ENCODE measurements around the gene CLEC6A.
"Not testable (repeated sequence)": the region's sequence is repeated elsewhere in the genome, so short reads cannot be mapped to it uniquely, and the experiment has no call there.

CLEC6A gene

DNA sequence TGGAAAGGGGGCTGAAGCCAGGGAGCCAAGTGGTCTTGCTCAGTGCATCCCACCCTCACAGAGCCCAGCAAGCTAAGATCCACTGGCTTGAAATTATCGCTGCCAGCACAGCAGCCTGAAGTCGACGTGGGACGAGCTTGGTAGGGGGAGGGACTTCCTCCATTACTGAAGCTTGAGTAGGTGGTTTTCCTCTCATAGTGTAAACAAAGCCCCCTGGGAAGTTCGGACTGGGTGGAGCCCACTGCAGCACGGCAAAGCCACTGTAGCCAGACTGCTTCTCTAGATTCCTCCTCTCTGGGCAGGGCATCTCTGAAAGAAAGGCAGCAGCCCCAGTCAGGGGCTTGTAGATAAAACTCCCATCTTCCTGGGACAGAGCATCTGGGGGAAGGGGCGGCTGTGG is 40.3 kb downstream of the CLEC6A start:
- not testable (repeated sequence) for DNase-seq

DNA sequence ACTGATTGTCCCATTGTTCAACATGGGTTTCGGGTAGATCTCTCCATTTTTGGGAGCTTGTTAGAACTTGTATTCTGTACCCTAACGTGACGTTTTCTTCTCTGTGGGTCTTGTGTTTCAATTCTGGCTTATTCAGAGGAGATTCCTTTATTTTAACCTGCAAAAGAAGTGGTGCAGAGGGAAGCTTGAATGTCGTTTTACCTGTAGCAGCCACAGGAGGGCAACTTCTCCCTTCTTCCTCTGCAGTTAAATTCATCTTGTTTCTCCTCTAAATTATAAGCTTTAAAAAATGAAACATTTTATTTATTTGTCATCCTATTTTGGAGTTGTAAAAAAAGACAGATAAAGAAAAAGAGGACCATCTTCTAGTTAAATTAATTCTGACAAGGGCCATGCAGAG is 43.9 kb downstream of the CLEC6A start:
- DNase-seq: no peak

DNA sequence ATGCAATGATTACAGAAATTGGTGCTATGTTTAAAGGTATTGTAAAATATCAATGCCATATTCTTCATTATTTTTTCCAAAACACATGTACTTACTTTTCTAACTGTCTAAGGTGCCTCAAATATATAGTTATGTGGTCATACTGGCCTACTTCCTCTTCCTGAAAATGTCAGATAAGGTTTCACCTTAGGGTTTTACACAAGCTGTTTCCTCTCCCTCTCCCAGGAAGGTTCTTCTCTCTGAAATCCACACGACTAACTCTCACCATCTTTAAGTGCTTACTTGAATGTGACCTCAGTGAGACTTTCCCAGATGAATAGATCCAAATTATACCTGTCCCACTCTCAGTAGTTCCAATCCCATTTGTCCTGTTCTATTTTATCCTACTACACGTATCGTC is 46.0 kb downstream of the CLEC6A start:
- no peak for DNase-seq

DNA sequence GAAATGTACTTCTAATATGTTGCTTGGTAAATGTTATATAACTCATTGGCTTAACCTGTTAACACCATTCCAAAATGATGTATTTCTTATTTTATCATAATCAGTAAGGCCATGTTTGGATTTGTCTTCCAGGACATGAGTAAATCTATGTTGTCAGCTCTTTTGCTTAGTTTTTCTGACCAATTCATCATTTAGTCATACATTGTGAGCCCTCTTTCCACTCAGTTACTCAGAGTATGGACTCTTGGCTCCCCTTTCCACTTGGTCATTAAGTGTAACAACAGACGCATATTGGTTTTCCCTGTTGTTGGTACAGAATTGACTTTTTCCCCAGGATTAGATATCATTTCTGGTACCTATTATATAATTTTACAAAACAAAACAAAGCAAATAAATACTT is 48.6 kb downstream of the CLEC6A start:
- DNase-seq: no peak

DNA sequence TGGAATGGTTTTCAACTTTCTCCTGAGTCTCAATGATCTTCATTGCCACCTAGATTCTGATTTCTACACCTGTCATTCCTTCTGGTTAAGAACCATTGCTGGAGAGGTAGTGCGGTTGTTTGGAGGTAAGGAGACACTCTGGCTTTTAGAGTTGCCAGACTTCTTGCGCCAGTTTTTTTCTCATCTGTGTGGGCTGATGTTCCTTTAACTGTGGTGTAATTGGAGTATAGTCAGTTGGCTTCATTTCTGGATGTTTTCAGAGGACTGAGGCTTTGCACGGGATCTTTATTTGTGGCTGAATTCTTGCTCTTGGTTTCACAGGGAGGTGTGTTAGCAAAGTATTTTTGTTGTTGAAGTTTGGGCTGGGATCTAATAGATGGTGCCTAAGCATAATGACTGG is 51.8 kb downstream of the CLEC6A start:
- DNase-seq: no peak

DNA sequence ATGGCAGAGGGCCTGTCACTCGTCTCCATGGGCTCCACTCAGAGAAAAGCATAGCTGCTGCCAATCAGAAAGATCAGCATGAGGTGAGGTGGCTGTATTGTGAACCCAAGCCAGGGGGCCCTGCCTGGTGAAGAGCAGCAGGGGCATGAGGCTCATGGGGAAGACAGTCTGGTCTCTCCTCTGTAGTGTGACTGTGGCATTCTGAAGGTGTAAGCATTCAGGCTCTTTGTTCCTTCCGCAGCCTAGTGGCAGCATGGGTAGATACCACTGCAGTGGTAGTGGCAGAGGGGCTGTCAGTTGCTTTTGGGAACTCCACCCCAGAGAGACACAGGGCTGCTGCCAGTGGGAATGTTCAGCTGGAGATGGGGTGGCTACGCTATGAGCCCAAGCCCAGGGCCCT is 52.5 kb downstream of the CLEC6A start:
- no peak for DNase-seq

DNA sequence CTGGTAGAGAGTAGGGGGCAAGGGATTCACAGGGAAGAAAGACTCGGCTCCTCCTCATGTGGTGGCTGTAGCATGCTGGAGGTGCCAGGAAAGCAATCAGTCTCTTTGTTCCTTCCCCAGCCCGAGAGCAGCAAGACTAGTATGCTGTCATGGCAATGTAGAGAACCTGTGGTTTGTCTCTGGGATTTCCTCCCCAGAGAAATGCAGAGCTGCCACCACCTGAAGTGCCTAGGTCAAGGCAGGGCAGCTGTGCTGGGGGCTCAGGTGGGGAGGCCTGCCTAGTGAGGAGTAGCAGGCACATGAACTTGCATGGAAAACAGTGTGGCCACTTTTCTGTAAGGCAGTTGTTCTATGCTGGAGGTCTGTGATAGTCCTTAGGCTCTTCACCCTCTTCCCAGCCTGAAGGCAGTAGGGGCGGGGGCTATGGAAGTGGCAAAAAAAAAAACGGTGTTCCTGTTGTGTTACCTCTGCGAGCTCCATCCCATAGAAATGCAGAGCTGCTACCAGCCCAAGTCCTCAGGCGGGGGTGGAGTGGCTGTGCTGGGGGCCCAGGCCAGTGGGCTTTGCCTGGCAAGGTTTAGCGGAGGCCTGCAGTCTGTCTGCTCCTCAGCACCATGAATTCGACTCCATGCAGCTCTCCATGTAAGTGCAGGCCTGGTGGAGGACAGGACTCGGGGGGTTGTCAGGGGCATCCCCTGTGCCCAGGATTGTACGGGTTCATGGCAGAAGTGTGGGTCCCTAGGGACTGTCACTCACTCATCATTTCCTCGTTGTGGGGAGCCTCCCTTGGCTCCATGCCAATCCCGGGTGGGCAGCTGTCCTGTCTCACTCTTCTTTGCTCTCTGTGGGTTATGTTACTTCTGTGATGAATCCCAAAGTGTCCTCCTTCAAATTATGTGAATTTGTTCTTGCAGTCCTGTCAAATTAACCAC is 53.4 kb downstream of the CLEC6A start:
- no peak for DNase-seq

DNA sequence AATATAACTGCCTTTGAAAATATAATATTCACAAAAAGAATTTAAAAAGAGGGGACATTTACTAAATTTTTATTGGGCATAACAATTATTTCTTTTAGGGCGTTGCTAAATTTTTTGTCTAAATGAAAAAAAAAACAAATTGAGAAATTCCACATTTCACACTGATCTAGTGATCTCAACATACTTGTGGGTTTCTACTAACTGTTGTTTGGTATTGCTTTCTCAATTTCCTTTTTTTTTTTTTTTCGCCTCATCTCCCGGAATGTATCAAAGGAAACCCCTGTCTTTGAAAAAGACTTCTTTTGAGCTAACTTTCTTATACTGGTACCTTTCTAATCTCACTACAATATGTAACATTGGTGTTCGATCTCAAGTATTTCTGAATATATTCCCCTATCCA is 57.5 kb downstream of the CLEC6A start, which contains the start of gene CLEC4D:
CLEC4D (plus strand) TSS at position 248 of the 400 bp plus-strand sequence. CDS start 230 bp downstream, outside the sequence.
- DNase-seq: no peak

DNA sequence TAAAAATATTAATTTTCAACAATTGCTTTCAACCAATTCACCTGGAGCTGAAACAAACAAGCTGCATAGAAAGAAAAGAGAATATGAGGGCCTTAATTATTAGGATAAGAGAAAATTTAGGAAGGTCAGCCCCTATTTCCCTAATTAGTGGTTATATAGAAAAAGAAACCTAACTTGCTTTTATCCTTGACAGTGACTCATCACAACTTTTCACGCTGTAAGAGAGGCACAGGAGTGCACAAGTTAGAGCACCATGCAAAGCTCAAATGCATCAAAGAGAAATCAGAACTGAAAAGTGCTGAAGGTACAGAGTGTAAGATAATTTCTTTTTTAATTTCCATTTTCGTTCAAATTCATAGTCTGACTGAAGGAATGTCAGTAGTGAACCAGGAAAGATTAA is 62.2 kb downstream of the CLEC6A start:
- no peak for DNase-seq

DNA sequence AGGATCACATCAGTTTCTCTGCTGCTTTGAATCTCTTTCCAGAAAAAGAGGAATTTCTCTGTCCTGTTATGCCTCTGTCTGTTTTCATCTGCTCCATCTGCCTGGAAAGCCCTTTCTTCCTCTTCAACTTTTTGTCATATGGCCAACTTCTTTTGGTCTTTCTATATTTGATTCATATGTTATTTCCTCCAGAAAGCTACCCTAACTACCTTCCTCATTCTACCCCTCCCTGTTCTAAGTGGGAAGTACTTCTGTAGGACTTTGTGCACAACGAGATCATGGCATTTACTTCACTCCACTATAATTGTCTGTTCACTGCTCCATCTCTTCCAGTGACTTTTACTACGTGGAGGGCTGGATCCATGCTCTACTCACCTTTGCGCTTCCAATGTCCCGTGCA is 63.4 kb downstream of the CLEC6A start:
- no peak for DNase-seq

DNA sequence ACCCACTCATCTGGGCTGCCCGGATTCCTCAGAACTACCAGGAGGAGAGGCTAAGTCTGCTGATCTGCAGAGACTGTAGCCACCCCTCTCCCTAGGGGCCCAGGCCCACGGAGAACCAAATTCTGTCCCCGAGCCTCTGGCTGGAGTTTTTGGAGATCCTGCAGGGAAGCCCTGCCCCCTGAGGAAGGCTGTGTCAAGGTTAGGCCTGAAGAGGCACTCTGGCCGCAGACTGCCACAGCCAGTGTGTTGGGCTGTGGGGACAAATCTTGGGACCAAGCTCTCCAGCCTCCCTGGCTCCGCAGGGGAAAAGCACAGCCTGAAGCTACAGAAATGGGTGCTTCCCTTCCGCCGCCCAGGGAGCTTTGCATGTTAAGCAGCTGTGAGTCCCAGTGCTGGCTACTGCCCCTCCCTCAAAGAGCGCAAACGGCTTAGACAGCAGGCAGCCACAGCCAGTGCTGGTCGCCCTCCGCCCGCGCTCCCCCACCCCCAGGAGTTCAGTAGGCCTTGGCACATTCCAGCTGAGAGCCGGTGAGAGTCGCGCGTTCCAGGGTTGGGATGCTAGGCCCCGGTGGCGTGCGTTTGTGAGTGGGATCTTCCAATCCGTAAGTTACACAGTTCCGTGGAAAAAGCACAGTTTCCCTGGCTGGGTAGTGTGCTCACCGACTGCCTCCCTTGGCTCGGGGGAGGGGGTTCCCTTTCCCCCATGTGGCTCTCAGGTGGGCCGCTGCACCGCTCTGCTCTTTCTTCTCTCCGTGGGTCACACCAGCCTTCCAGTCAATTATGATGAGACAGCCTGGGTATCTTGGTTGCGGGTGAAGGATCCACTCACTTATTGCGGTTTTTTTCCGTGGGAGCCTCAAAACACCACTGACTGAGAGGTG is 71.7 kb downstream of the CLEC6A start:
- DNase-seq: no peak

Data from activated CD4-positive, alpha-beta T cell treated with anti-CD3 and anti-CD28 coated beads for 4 hours (primary cell).